ENCODE measurements around the gene RPH3AL. TPM values are rescaled to one million over a fixed set of nuclear protein-coding genes. Genes with fewer than 3 reads are reported as not detected.

Gene RPH3AL
- total RNA-seq, 1 experiment from 2014 or later: 3.0 TPM

GRCh38 chr17:301681-302299, 50.8 kb downstream of the RPH3AL start:
- no peaks in the 10 kb centered on the region for H3K79me2 ChIP-seq (ENCODE audit: insufficient read depth, low read length)
- H2BK15ac ChIP-seq (ENCODE audit: low read depth, low read length): no peak overlapping the region
- no peak for DNase-seq
- Mint-ChIP-seq H3K4me3 (no peak overlapping the region), H3K27ac (peak overlapping the region in 1 of 3 experiments; percentile 79; a peak in 1 of 7 replicates), H3K27me3 (ENCODE audit: low read depth) (peaks cover 12% of the 10 kb centered on the region), H3K4me1 (peaks cover 11 to 16% of the 10 kb centered on the region in 2 experiments), H3K9me3 (no peaks in the 10 kb centered on the region), H3K36me3 (ENCODE audit: insufficient read depth in 1 of 3, low read depth in 3 of 3) (no peaks in the 10 kb centered on the region; a peak in 1 of 7 replicates)
- no peak overlapping the region for H3K23ac ChIP-seq (ENCODE audit: insufficient read length, low read depth, low read length)
- WGBS (ENCODE audit: extremely low coverage, insufficient read length, low lambda C conversion rate): no CpG with 5 or more reads among the region's 27 CpGs
- H4K8ac ChIP-seq (replicated peaks; ENCODE audit: insufficient read length, low read depth, low read length): no peak overlapping the region
- H3K23me2 ChIP-seq (ENCODE audit: insufficient read length, low read depth, low read length, poor library complexity, severe bottlenecking): no peaks in the 10 kb centered on the region
- H4K5ac ChIP-seq (ENCODE audit: insufficient read length, low read depth, low read length): no peak overlapping the region
- H2BK20ac ChIP-seq (ENCODE audit: low read depth, low read length, poor library complexity, severe bottlenecking): no peak overlapping the region
- no peak overlapping the region for H3K14ac ChIP-seq (ENCODE audit: insufficient read depth, low read length)
- no peak overlapping the region for H3K9ac ChIP-seq (ENCODE audit: extremely low read depth, insufficient read length, low read length)
- no peak for TF ChIP-seq CTCF (conservative IDR thresholded peaks at IDR 0.05)
- H2BK5ac ChIP-seq (ENCODE audit: insufficient read length, low read length): no peak overlapping the region
- H4K20me1 ChIP-seq (ENCODE audit: control insufficient read depth, insufficient read depth, insufficient read length): no peaks in the 10 kb centered on the region
- H2BK12ac ChIP-seq (ENCODE audit: insufficient read length, low read depth, low read length): no peak overlapping the region
- no peaks in the 10 kb centered on the region for H3K9me3 ChIP-seq (ENCODE audit: control insufficient read depth, low read depth, low read length)
- H3K4ac ChIP-seq (ENCODE audit: low read depth, low read length): no peak overlapping the region
- no peaks in the 10 kb centered on the region for H3K79me1 ChIP-seq (ENCODE audit: insufficient read depth, low read depth, low read length, poor library complexity, severe bottlenecking)
- H3K27me3 ChIP-seq (ENCODE audit: insufficient read depth, low read length): no peaks in the 10 kb centered on the region
- no peak overlapping the region for H3K56ac ChIP-seq (ENCODE audit: insufficient read length, low read depth, low read length)
- H3T11ph ChIP-seq (ENCODE audit: low read length): no peak overlapping the region
- H2AK5ac ChIP-seq (ENCODE audit: insufficient read length, low read length): no peak overlapping the region
- H2BK120ac ChIP-seq (ENCODE audit: low read depth, low read length, poor library complexity, severe bottlenecking): no peak overlapping the region
- H2AFZ ChIP-seq (ENCODE audit: low read length): no peak overlapping the region
- H3K4me1 ChIP-seq (ENCODE audit: insufficient read depth, low read length): no peaks in the 10 kb centered on the region; the same call in 1 of the 2 replicates
- no peak overlapping the region for H3K18ac ChIP-seq (ENCODE audit: insufficient read length, low read depth, low read length)
- no peak overlapping the region for H4K91ac ChIP-seq (ENCODE audit: insufficient read length, low read depth, low read length)
- no peak overlapping the region for H3K4me2 ChIP-seq (ENCODE audit: insufficient read depth, insufficient read length, low read length)
- no peak overlapping the region for H3K27ac ChIP-seq (ENCODE audit: insufficient read length, low read depth, low read length)

All from H9 (cell line).